ENCODE results near the gene ZFP1.
A peak's percentile ranks its signal among the peaks of the same experiment; 100 is the strongest.
"Not testable (repeated sequence)": the region's sequence is repeated elsewhere in the genome, so short reads cannot be mapped to it uniquely, and the experiment has no call there.

ZFP1 gene

DNA sequence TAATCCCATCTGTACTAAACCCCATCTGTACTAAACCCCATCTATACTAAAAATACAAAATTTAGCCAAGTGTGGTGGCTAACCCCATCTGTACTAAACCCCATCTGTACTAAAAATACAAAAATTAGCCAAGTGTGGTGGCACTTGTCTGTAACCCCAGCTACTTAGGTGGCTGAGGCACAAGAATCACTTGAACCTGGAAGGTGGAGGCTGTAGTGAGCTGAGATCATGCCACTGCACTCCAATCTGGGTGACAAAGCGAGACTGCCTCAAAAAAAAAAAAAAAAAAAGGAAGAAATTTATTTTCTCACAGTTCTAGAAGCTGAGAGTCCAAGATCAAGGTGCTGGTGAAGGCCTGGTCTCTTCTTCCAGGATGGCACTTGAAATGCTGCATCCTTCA, 12.1 kb downstream of the ZFP1 start:
- DNase-seq = no peak

- no peak for DNase-seq
Observed at GRCh38 chr16:75169899-75170405, 21.6 kb downstream of the ZFP1 start.

DNA sequence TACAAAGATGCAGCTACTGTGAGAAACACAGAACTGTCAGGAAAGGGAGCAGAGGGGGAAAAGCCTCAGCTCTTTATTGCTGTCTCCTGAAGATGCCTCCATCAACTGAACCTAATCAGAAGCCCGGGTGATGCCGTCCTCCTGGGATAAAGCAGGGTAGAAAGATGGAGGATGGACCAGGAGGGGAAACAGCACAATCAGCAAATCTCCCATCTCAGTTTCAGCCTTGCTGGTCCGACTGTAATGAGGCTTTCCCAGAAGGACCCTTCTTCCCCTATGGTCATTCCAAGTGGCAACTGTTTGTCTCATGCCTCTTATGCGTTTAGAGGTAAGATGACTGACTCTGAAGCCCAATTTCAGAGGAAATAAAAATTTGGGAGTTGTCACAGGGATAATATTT, 24.3 kb downstream of the ZFP1 start:
- DNase-seq = no peak

- no peak for DNase-seq
Observed at GRCh38 chr16:75175074-75175473, 26.8 kb downstream of the ZFP1 start.

DNA sequence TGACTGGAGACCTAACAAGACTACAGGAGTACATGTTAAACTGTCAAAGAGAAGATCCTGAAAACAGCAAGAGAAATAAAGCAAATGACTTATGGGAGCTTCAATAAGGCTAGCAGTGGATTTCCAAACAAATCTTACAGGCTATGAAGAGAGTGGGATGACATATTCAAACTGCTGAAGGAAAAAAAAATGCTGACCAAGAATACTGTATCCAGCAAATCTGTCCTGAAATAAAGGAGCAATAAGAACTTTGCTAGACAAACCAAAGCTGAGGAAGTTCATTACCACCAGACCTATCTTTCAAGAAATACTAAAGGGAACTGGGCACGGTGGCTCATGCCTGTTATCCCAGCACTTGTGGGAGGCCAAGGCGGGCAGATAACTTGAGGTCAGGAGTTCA, 28.6 kb downstream of the ZFP1 start:
- DNase-seq = no peak

DNA sequence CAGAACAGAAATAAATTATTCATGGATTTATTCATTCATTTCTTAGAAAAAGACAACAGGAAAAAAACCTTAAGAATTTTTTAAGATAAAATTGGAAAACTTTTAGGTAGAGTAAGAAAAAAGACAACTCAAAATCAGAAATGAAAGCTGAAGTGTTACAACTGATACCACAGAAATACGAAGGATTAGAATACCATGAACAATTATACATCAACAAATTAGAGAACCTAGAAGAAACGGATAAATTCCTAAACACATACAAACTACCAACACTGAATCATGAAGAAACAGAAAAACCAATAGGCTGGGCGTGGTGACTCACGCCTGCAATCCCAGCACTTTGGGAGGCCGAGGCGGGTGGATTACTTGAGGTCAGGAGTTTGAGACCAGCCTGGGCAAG, 30.9 kb downstream of the ZFP1 start:
- no peak for DNase-seq

- DNase-seq = no peak
Observed at GRCh38 chr16:75181630-75182029, 33.3 kb downstream of the ZFP1 start.

- no peak for DNase-seq
Observed at GRCh38 chr16:75188832-75189477, 40.6 kb downstream of the ZFP1 start.

GRCh38 chr16:75189638-75190245, 41.4 kb downstream of the ZFP1 start:
- no peak for DNase-seq

- DNase-seq = no peak
Observed at GRCh38 chr16:75192606-75193264, 44.4 kb downstream of the ZFP1 start.

- DNase-seq = no peak
Observed at GRCh38 chr16:75193265-75193650, 44.9 kb downstream of the ZFP1 start.

DNA sequence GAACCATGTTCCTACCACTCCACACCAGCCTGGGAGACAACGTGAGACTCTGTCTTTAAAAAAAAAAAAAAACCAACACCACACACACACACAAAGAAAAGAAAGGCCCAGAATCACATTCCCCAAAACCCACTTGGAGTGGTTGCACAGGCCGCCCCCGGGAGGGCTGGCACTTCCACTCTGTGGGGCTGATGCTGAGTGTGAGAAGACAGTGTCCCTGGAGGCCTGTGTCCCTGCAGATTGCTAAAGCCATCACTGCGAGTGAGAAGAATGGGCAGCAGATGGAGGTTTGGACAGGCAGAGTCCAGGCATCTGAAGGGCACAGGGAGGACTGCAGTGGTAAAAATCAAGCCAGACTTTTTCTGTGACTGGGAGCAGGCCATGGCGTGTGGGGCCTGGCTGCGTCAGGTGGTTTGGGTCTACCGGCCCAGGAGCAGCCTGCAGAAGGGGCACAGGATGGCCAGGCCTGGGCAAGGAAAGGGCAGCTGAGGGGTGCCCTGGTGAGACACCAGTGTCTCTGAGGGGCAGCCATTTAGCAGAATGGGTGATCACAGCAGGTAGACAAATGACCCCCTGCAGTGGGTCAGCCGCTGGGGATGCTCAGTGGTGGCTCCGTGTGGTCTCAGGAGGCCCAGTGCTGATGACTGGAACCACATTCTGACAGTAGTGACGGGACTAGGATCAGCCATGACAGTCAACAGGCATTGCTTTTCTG, 45.6 kb downstream of the ZFP1 start:
- no peak for DNase-seq

DNA sequence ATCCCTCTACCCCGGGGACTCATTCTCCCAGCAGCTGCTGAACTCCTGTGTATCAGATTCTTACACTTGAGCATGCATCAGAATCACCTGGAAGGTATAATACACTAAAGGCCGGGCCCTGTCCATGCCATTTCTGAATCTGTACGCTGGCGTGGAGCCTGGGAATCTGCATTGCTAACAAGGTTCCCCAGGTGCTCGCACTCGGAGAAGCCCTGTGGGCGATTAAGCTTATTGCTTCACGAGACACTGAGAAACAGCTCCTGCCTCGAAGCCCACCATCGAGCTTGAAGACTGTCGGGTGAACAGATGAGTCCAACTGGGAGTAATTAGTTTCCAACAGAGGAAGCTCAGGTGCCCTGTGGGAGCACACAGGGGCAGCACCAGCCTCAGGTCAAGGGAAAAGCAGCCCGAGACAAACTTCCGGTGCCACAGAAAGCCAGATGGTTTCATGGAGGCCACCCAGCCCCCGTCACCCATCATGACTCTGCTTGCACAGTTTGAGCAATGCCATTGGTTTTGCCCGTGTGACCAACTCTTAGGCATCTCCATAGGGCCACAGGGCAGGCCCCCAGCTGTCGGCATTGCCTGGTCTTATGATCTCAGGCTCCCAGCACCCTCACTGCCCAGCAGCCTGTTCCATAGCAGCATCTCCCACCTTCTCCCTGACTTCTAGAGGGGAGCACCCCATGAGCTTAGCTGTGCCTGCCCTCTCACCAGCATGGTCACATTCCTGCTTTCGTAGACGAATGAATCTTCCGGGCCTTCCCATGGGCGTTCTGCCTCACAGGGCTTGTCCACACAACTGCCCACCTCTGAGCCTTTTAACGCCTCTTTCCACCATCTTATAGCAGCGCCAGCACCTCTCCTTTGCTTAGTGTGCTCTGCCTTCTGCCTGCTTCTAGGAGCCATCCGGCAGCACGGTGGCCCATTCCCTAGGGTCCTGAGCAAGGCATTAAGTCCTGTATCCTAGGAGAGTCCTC, 47.8 kb downstream of the ZFP1 start:
- DNase-seq = no peak

- DNase-seq = no peak
Observed at GRCh38 chr16:75196836-75197235, 48.5 kb downstream of the ZFP1 start.

GRCh38 chr16:75197522-75198134, 49.3 kb downstream of the ZFP1 start:
- DNase-seq = peak in 1 of 2 experiments; percentile 33

- peak in 1 of 2 experiments; percentile 25 for DNase-seq
Observed at GRCh38 chr16:75198135-75198600, 49.8 kb downstream of the ZFP1 start.

DNA sequence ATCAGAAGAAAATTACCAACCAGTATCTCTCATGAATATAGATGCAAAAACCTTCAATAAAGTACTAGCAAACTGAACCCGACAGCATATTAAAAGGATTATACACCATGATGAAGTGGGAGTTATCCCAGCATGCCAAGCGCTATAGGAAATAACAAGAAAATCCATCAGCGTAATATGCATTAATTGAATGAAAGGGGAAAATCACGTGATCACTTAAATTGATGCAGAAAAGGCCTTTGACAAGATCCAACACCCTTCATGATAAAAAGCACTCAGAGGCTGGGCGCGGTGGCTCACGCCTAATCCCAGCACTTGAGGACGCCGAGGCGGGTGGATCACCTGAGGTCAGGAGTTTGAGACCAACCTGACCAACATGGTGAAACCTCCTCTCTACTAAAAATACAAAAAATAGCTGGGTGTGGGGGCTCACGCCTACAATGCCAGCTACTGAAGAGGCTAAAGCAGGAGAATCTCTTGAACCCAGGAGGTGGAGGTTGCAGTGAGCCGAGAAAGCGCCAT, 53.8 kb downstream of the ZFP1 start:
- no peak for DNase-seq

DNA sequence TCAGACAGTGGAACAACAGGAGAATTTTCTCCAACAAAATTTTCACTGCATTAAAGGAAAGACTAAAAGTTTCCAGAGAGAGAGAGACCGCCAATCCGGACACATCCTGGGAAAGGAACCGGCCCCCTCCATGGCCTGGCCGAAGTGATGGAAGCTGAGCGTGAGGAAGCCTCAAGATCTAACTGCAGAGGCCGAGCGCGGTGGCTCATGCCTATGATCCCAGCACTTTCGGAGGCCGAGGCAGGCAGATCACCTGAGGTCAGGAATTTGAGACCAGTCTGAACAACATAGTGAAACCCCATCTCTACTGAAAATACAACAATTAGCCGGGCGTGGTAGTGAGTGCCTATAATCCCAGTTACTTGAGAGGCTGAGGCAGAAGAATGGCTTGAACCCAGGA, 54.8 kb downstream of the ZFP1 start:
- DNase-seq = no peak

DNA sequence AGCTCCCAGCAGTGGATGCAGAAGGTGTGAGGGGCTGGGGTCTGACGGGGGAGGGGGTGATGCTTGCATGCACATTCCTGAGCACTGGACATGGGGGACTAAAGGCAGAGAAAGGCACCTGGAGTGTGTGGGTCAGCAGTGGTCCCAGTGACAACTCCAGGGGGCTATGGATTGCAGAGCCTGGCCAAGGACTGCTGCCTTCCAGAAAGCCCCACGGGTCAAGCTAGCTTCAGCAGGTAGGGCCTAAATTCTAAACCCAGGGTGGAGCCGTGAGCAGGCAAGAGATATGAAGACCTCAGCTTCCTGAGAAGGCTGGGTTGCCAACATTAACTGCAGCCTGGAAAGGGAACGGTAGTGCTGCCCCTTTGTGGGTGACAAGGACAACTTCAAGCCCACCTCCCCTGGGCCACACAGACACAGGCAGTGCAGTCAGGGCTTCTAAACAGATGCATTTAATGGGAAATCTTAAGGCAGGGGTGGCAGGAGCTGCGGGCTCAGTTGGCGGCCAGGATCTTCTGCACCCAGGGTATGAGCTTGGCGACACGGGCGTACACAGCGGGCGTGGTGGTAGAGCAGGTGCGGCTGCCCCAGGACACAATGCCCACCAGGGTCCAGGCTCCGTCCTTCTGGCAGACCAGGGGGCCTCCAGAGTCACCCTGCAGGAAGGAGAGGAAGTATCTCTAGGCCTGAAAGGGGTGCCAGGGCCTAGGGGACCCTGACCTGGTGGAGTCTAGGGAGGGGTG, 55.5 kb downstream of the ZFP1 start:
- no peak for DNase-seq

DNA sequence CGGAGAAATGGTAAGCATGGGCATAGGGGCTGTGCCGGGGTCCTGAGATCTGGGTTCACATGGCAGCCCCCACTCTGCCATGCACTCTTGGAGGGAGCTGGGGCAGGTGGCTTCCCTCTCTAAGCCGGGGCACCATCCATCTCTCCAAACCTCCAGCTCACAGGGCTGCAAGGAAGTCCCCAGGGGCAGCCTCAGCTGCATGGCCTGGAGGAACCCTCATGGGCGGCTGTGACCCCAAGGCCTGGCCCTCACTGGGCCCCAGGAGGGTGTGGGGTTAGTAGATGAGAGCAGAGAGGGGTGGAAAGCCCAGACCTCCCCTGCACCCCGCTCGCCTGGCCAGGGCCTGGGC, 56.1 kb downstream of the ZFP1 start:
- DNase-seq = no peak

- DNase-seq = not testable (repeated sequence)
Observed at GRCh38 chr16:75204905-75205304, 56.6 kb downstream of the ZFP1 start.

All from SHP77 (cell line).